Head of caudate nucleus (tissue), 42 donors: Measurements from ENCODE around the gene DNAJB1.

ENCODE experiments used
- DNase-seq, 42 donors: peaks; one replicate each; pipeline versions ENCODE4 v3.0.0 to v3.0.0-alpha.2; 2020 to 2021; ENCODE audit warnings: mixed read lengths in 7 of 42
- intact Hi-C: fragments of 100-400 bp; cut with DNase I; formaldehyde crosslinking; loops from one replicate; pipeline ENCODE4 v1.15.0; 2022

DNAJB1 gene

GRCh38 chr19:14528419-14529253 lies 10.4 kb upstream of the DNAJB1 start:
- intact Hi-C loops = no loop called here
- DNase-seq = no peak

DNA sequence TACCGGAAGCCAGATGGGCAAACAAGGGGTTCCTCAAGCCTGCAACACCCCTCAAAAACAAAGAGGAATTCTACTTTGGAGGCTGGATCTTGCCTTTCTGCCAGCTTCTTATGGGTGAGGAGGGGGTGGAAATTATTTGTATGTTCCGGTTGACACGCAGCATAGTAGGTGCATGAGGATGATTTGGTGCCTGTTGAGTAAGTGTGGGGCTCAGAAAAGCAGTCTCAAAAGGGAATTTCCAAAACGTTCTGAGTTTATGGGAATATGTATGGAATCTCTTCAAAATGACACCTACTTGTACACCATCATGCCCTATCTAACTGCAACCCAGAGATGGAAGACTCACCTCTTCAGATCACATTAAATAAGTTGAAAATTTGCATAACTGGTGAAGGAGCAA lies 8.2 kb upstream of the DNAJB1 start:
- no peak for DNase-seq
- intact Hi-C loops = no loop called here

- no peak for DNase-seq
These were observed 7.5 kb upstream of the DNAJB1 start for GRCh38 chr19:14525729-14526128.

DNA sequence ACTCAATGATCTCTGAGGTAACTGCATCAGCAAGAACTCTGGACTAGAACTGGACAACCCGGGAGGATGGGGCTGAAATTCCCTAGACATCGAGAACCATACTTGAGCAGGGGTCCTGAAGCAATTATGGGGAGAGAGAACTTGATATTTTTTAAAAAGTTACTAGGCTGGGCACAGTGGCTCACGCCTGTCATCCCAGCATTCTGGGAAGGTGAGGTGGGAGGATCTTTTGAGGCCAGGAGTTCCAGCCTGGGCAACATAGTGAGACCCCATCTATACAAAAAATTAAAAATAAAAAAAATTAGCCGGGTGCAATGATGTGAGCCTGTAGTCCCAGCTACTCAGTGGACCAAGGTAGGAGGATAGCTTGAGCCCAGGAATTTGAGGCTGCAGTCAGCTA lies 2.3 kb upstream of the DNAJB1 start:
- intact Hi-C loops = no loop called here
- DNase-seq = no peak

More at GRCh38 chr19:14525729-14526128, 7.5 kb upstream of the DNAJB1 start:
- intact Hi-C loops = no loop called here

DNA sequence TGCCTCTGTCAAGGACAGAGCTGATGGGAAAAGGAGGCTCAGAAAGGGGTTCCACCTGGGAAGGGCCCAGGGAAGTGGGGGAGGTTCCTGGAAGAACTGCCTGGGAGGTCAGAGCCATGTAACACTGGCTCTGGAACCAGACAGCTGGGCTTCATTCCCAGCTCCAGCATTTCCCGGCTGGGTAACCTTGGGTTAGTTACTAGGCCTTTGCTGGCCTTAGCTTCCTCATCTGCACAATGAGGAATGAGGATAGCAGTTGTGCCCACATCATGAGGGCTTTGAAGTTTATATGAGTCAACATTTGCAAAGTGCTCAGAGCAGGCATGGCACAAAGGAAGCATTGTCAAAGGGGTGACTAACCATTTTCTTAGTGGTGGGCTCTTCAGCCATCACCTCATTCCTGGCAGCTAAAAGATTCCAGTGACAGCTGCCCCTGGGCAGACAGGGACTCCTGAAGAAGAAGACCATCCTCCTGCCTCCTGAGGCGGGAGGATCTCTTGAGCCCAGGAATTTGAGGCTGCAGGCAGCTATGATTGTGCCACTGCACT lies 1.7 kb upstream of the DNAJB1 start:
- intact Hi-C loops = no loop called here
- peak in 4 of 42 donors; percentile 37 to 66 (median 51) for DNase-seq

GRCh38 chr19:14519245-14519859 lies 1.2 kb upstream of the DNAJB1 start:
- intact Hi-C loops = no loop called here
- DNase-seq = no peak

DNA sequence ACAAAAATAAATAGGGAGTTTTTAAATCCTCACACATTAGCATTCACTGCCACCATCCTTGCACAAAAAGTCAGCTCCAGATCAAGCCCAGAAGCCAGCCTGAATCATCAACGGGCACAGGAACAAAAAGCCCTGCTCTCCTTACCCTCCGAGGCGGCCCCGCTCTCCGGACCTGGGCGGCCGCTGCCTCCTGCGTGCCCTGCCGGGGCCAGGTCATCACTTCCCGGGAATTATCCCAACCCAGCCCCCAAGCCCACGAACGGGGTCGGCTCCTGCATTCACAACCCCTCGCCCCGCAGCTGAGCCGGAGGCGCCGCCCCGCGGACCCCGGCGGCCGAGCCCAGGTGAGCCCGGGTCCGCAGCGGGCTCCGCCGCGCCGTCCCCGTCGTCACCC lies 754 bp downstream of the DNAJB1 start:
- peak in 4 of 42 donors; percentile 22 to 56 (median 34) for DNase-seq
- intact Hi-C loops = no loop called here

DNA sequence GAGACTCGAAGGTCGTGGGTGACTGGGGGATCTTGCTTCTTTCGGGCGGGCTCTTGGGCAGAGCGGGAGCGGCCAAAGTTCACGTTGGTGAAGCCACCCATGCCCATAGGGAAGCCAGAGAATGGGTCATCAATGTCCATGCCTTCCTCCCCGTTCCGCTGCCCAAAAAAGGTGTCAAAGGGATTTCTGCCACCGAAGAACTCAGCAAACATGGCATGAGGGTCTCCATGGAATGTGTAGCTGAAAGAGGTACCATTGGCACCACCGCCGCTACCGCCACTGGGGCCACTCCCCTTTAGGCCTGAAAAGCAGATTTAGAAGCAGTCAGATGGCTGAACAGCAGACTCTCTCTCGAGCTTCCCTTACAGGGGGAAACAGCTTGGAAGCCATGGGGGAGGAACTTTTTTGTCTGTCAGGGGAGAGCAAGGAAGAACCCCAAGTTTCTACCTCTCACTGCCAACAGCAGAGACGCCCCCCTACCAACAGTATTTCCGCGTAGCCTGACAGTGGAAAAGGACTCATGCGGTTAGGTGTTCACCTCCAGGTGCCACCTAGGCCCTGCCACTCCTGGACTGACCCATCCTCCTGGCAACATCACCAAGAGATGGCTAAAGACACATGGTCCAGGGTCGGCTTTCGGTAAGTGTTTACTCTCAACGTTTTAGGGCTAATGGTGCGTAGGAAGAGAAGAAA lies 1.3 kb downstream of the DNAJB1 start:
- intact Hi-C loops = no loop called here
- DNase-seq = peak in 7 of 42 donors; percentile 10 to 63 (median 31)

- peak in 1 of 42 donors; percentile 45 for DNase-seq
- intact Hi-C loops = no loop called here
These were observed 2.1 kb downstream of the DNAJB1 start for GRCh38 chr19:14516048-14516534.

GRCh38 chr19:14515501-14516047 lies 2.6 kb downstream of the DNAJB1 start:
- intact Hi-C loops = no loop called here
- DNase-seq = peak in 4 of 42 donors; percentile 50 to 70 (median 64)

DNA sequence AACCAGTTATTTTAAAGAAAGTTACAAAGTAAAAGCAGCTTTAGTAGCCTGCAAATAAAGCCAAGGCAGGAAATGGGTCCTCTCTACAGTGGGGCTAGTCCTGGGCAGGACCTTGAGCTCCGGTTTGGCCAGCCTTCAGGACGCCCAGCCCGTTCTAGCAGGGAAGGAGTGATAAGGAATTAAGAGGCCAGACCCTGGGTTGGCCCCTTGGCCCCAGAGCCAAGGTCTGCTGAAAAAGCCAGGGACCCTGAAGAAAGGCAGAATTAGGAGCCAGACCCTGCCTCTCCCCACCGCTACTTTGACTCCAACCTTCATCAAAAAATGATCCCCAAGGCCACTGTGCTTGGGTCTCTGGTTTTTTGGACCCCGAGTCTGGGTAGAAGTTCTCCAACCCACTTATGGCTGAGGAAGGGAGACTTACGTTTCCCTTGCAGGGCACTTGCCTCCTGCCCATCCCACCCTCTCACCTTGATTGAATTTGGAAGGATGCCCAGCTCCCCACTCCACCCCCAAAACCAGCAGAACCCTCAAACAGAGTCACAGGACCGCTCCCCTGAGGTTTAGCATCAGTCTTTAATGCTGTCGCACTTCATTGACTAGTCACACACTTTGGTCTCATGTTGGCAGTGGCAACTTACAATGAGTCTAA lies 3.9 kb downstream of the DNAJB1 start:
- intact Hi-C loops = no loop called here
- peak in 1 of 42 donors; percentile 65 for DNase-seq

GRCh38 chr19:14512406-14512961 lies 5.7 kb downstream of the DNAJB1 start:
- intact Hi-C loops = no loop called here

GRCh38 chr19:14511229-14511593 lies 7.0 kb downstream of the DNAJB1 start:
- intact Hi-C loops = no loop called here
- DNase-seq = no peak

More at GRCh38 chr19:14512406-14512961, 5.7 kb downstream of the DNAJB1 start:
- DNase-seq = no peak

DNA sequence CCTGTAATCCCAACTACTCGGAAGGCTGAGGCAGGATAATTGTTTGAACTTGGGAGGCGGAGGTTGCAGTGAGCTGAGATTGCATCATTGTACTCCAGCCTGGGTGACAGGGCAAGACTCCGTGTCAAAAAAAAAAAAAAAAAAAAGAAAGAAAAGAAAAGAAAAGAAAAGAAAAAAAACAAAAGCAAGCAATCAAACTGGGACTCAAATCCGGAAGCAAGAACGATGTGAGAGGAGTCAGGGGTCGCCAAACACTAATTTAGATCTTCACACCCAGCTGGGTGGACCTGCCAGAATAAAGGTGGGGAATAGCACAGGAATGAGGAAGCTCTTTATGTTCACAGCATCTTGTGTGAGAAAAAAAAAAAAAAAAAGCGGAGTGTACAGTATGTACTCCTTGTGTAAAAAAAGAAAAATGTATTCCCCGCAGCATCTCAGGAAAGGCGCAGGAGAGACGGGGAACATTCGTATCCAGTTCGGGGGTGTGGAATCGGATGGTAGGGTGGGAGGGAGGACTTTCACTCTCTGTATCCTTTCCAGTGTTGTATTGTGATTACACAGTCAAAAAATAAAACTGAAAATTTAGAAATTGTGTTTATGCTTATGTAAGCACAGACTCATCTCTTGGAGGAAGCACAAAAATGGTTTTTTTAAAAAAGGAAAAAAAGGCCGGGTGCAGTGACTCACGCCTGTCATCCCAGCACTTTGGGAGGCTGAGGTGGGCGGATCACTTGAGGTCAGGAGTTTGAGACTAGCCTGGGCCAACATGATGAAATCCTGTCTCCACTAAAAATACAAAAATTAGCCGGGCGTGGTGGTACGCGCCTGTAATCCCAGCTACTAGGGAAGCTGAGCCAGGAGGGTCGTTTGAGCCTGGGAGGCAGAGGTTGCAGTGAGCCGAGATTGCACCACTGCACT lies 7.6 kb downstream of the DNAJB1 start:
- intact Hi-C loops = no loop called here
- DNase-seq = peak in 34 of 42 donors; percentile 30 to 86 (median 60)

- intact Hi-C loops = no loop called here
- no peak for DNase-seq
These were observed 10.3 kb downstream of the DNAJB1 start for GRCh38 chr19:14507704-14508542.

DNA sequence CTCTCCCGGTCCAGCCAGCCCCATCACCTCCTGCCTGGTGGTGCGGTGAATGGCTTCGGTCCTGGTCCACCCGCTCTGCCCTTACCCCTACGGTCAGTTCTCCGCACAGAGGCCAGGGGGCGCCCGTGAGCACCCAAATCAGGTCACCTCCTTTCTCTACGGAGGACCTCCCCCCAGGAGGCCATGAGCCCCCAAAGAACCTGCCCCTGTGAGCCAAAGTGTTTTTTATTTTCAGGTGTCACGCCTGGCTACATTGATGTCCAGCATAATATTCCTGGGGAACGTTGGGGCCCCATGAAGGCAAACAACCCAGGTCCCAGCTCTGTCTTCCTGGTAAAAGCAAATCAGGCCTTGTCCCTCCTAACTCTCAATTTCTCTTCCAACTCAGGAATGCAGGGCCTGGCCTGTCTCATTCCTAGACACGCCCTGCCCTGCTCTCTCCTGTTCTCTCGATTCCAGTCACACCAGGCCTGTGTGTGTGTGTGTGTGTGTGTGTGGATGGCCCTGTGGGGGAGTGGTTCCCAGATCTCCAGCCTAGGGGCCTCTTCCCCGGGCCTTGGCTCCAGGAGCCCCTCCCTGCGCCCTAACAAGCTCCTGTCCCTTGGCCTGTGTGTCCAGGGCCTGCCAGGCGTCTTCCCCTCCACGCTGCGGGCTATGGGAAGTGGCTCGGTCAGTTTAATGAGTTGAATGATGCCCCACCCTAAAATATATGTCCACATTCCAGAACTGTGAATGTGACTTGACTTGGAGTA lies 12.5 kb downstream of the DNAJB1 start:
- intact Hi-C loops = no loop called here
- DNase-seq = peak in 29 of 42 donors; percentile 29 to 76 (median 49)
